Psoas muscle (tissue), 8 donors: ENCODE data around the gene TRPM7. TPM values are rescaled to one million over a fixed set of nuclear protein-coding genes. Genes with fewer than 3 reads are reported as not detected.
"Not testable (repeated sequence)": the region's sequence is repeated elsewhere in the genome, so short reads cannot be mapped to it uniquely, and the experiment has no call there.

Experiments
- ATAC-seq, 4 donors: fragments of 200-7000 bp; cut with Tn5 transposase; one replicate each; pipeline ENCODE4 v1.9.1; 2020; ENCODE audit warnings: moderate library complexity in 3 of 4, mild to moderate bottlenecking in 2 of 4
- DNase-seq, 2 donors: peaks; one replicate each; pipeline ENCODE4 v3.0.0-alpha.2; 2020
- H3K27ac ChIP-seq: fragments of 200-600 bp; one replicate; pipeline ENCODE4 v1.8.0; 2022
- H3K27me3 ChIP-seq, 3 donors: fragments of 200-600 bp in 1 of 3; one replicate each; pipeline versions ENCODE4 v1.6.1 to v1.8.0; 2013 to 2022; ENCODE audit warnings: low read length in 2 of 3, mild to moderate bottlenecking in 2 of 3, moderate library complexity in 1 of 3; ENCODE audit not compliant: insufficient read depth in 3 of 3
- H3K36me3 ChIP-seq, 2 donors: fragments of 200-600 bp in 1 of 2; one replicate each; pipeline versions ENCODE4 v1.6.1 to v1.8.0; 2013 to 2022; ENCODE audit warnings: low read depth in 1 of 2, mild to moderate bottlenecking in 1 of 2, moderate library complexity in 1 of 2; ENCODE audit not compliant: insufficient read depth in 1 of 2
- H3K4me1 ChIP-seq: fragments of 200-600 bp; one replicate; pipeline ENCODE4 v1.8.0; 2022
- H3K4me3 ChIP-seq: fragments of 200-600 bp; one replicate; pipeline ENCODE4 v1.8.0; 2022; ENCODE audit warnings: mild to moderate bottlenecking
- H3K9me3 ChIP-seq: fragments of 200-600 bp; one replicate; pipeline ENCODE4 v1.8.0; 2022
- WGBS, 3 donors: extraction: QIAGEN DNeasy Blood & Tissue Kit; methylation state at CpG; one replicate each; pipeline versions ENCODE4 v1.1.6 to v1.1.7; 2013; 5-methylcytosine and 5-hydroxymethylcytosine counted together
- intact Hi-C, 2 donors: fragments of 100-400 bp; cut with DNase I; formaldehyde crosslinking; loops; one replicate each; pipeline versions ENCODE4 v1.11.0 to v1.14.2; 2022
- polyA plus RNA-seq, 3 donors: library from polyadenylated mRNA; stranded (reverse); fragments of 200-250 nt; gene quantifications; one replicate each; pipeline ENCODE4 v1.2.3, GENCODE V29; 2013
- total RNA-seq, 4 donors: library from RNA; stranded (reverse); fragmentation: NEBNext Ultra II Directional in 2 of 4; extraction: Animal tissue kit (Norgen Biotek cat#: 25700) in 2 of 4; gene quantifications; one replicate each; pipeline versions ENCODE4 v1.2.1 to v1.2.4, GENCODE V29; 2021 to 2023
- TF ChIP-seq, protein P1 (sequence below): fragments of 200-600 bp; IDR thresholded peaks from one replicate; pipeline ENCODE4 v1.8.0; 2022; ENCODE audit warnings: antibody characterized with exemption
- donor health status: healthy with polysubstance abuse.
- donor health status: DM: no; HTN: no; CAD: no; lungs with moderate emphysema.
- donor health status: Bipolar disorder and iron deficiency.
- donor health status: healthy.
- donor health status: DM: yes; HTN: yes; CAD: no.
- donor health status: DM: no; HTN: no; CAD: no.
- donor health status: DM: no; HTN: no; CAD: no.
- donor health status: DM: yes; HTN: yes; CAD: no.

TRPM7 gene
- total and polyA plus RNA-seq, 7 donors = 4.2 to 11.4 (median 9.3) TPM

DNA sequence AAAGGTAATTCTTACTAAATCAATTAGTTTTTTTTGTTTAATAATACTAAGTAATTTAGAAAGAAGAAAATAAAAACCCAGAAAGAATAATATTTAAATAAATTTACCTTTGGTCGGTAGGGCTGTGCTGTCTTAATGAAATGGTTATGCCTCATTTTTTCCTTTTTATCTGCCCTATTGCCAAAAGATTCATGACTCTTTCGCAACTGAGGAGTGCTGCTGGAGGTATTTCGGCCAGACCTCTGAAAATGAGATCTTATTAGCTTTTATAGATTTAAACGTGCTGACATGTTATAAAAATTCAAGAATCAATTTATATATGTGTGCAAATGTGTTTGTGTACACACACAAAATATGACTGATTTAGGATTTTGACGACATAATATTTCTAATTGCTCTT, 73.0 kb downstream of the TRPM7 start:
- H3K36me3 ChIP-seq = peaks cover 3 to 75% of the 10 kb centered on the region in 2 donors
- intact Hi-C loops = no loop called here
- no peaks in the 10 kb centered on the region for H3K4me1 ChIP-seq
- no peaks in the 10 kb centered on the region for H3K27me3 ChIP-seq
- ATAC-seq = no peak
- TF ChIP-seq, protein P1, sequence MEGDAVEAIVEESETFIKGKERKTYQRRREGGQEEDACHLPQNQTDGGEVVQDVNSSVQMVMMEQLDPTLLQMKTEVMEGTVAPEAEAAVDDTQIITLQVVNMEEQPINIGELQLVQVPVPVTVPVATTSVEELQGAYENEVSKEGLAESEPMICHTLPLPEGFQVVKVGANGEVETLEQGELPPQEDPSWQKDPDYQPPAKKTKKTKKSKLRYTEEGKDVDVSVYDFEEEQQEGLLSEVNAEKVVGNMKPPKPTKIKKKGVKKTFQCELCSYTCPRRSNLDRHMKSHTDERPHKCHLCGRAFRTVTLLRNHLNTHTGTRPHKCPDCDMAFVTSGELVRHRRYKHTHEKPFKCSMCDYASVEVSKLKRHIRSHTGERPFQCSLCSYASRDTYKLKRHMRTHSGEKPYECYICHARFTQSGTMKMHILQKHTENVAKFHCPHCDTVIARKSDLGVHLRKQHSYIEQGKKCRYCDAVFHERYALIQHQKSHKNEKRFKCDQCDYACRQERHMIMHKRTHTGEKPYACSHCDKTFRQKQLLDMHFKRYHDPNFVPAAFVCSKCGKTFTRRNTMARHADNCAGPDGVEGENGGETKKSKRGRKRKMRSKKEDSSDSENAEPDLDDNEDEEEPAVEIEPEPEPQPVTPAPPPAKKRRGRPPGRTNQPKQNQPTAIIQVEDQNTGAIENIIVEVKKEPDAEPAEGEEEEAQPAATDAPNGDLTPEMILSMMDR = no peak
- H3K4me3 ChIP-seq = no peak overlapping the region
- no peak for DNase-seq
- 89 to 93% (median 90%) methylated on average over 5 of the region's 5 CpGs for WGBS, 3 donors
- H3K9me3 ChIP-seq = no peaks in the 10 kb centered on the region
- no peak overlapping the region for H3K27ac ChIP-seq

DNA sequence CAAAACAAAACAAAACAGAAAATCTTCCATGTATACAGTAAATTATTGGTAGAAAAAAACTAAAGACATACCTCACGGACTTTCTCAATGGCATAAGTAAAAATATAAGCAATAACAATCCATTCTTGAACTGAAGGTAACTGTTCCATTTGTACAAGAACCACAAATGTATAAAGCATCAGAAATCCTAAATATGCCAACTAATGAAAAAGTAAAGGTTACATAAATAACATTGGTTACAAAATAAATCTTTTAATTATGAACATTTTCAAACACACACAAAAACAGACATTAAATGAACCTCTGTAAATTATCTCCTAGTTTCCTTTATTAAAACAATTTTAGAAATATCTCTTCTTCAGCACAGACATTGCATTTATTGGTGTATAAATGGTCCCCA, 79.5 kb downstream of the TRPM7 start:
- no peaks in the 10 kb centered on the region for H3K27me3 ChIP-seq
- TF ChIP-seq, protein P1 = no peak
- WGBS, 3 donors = 92 to 98% (median 96%) methylated on average over 1 of the region's 1 CpG
- H3K9me3 ChIP-seq = no peaks in the 10 kb centered on the region
- no peak for DNase-seq
- H3K27ac ChIP-seq = no peak overlapping the region
- ATAC-seq = no peak
- intact Hi-C loops = no loop called here
- peaks cover 0 to 98% of the 10 kb centered on the region in 2 donors for H3K36me3 ChIP-seq
- H3K4me3 ChIP-seq = no peak overlapping the region
- no peaks in the 10 kb centered on the region for H3K4me1 ChIP-seq

DNA sequence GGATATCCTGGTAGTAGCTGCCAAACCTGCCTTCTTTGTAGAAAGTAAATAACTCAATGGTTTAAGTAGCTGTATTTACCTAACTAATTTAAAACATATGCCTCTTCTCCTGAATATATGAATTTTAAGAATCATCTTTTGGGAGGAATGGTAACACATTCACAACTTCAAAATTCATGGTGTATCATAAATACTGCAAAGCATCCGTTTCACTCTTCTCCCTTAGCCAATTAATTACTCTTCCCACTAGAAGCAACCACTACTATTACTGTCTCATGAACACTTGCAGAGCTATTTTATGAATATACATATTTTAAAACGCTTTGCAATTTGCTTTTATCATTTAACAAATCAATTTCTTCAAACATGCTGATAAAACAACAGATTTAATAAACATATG, 81.1 kb downstream of the TRPM7 start:
- 86 to 87% (median 87%) methylated on average over 2 of the region's 2 CpGs for WGBS, 3 donors
- Histone ChIP-seq H3K36me3 (peaks cover 0 to 97% of the 10 kb centered on the region in 2 donors), H3K27me3 (no peaks in the 10 kb centered on the region), H3K4me1 (no peaks in the 10 kb centered on the region), H3K4me3 (no peak overlapping the region), H3K9me3 (no peaks in the 10 kb centered on the region), H3K27ac (no peak overlapping the region)
- DNase-seq = no peak
- TF ChIP-seq, protein P1 = no peak
- ATAC-seq = no peak
- intact Hi-C loops = no loop called here

DNA sequence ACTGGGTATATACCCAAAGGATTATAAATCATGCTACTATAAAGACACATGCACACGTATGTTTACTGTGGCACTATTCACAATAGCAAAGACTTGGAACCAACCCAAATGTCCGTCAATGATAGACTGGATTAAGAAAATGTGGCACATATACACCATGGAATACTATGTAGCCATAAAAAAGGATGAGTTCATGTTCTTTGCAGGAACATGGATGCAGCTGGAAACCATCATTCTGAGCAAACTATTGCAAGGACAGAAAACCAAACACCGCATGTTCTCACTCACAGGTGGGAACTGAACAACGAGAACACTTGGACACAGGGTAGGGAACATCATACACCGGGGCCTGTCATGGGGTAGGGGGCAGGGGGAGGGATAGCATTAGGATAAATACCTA, 84.6 kb downstream of the TRPM7 start:
- peaks cover 0 to 99% of the 10 kb centered on the region in 2 donors for H3K36me3 ChIP-seq
- WGBS, 3 donors = 94 to 100% (median 97%) methylated on average over 3 to 5 of the region's 5 CpGs
- ATAC-seq, H3K27ac ChIP-seq, H3K4me3 ChIP-seq, DNase-seq, H3K4me1 ChIP-seq, H3K9me3 ChIP-seq, intact Hi-C loops, H3K27me3 ChIP-seq: not testable (repeated sequence)

DNA sequence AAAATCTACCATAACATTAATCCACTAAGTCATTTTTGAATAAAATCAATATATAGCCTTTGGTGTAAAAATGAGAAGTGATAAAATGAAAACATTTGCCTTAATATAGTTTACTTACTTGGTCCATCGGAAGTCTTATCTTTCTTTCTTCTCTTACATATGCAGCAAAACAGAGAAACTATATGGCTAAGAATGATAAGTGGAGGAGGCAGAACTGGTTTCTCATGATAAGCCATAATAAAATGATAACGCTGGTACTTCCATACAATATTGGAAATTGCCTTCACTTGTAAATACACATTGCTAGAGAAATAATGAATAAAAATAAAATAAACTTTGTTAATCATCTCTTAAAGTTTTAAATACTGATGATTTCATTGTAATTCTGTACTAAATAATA, 92.3 kb downstream of the TRPM7 start:
- Histone ChIP-seq H3K36me3 (peaks cover 5 to 99% of the 10 kb centered on the region in 2 donors), H3K4me3 (no peak overlapping the region), H3K9me3 (no peaks in the 10 kb centered on the region), H3K27me3 (no peaks in the 10 kb centered on the region), H3K4me1 (no peaks in the 10 kb centered on the region), H3K27ac (no peak overlapping the region)
- intact Hi-C loops = loop anchor here in 1 of 2 donors (10.0 kb wide), 1 partner anchor 120 kb away; no protein-coding TSS in a partner anchor
- DNase-seq (no peak), ATAC-seq (no peak)
- WGBS, 3 donors = 93 to 100% (median 98%) methylated on average over 2 of the region's 2 CpGs
- TF ChIP-seq, protein P1 = no peak
